Measurements from ENCODE around the gene SH2D6.

The SH2D6 gene

GRCh38 chr2:85376291-85377065 lies 42.0 kb upstream of the SH2D6 start:
- TF ChIP-seq REST (IDR thresholded peaks at IDR 0.05; ENCODE audit: insufficient read depth in 1 of 2, low read depth in 2 of 2, low read length in 2 of 2) = no peak
- TF ChIP-seq SIN3A (IDR thresholded peaks at IDR 0.05; ENCODE audit: borderline replicate concordance, insufficient read depth, low read length) = no peak
- TF ChIP-seq TAF1 (IDR thresholded peaks at IDR 0.05; ENCODE audit: borderline replicate concordance, insufficient read depth, low read length) = no peak
- TF ChIP-seq POLR2AphosphoS5 (IDR thresholded peaks at IDR 0.05; ENCODE audit: low read depth, low read length) = no peak
- TF ChIP-seq FOXP2 (optimal IDR thresholded peaks at IDR 0.05; ENCODE audit: borderline replicate concordance, extremely low read depth, extremely low read length, insufficient read depth) = no peak

- no peak for TF ChIP-seq SIN3A (IDR thresholded peaks at IDR 0.05; ENCODE audit: borderline replicate concordance, insufficient read depth, low read length)
- no peak for TF ChIP-seq POLR2AphosphoS5 (IDR thresholded peaks at IDR 0.05; ENCODE audit: low read depth, low read length)
- TF ChIP-seq FOXP2 (optimal IDR thresholded peaks at IDR 0.05; ENCODE audit: borderline replicate concordance, extremely low read depth, extremely low read length, insufficient read depth) = no peak
- TF ChIP-seq TAF1 (IDR thresholded peaks at IDR 0.05; ENCODE audit: borderline replicate concordance, insufficient read depth, low read length) = no peak
- no peak for TF ChIP-seq REST (IDR thresholded peaks at IDR 0.05; ENCODE audit: insufficient read depth in 1 of 2, low read depth in 2 of 2, low read length in 2 of 2)
Observed at GRCh38 chr2:85377083-85377482, 41.4 kb upstream of the SH2D6 start.

GRCh38 chr2:85378257-85378656 lies 40.3 kb upstream of the SH2D6 start:
- TF ChIP-seq POLR2AphosphoS5 (IDR thresholded peaks at IDR 0.05; ENCODE audit: low read depth, low read length) = no peak
- no peak for TF ChIP-seq TAF1 (IDR thresholded peaks at IDR 0.05; ENCODE audit: borderline replicate concordance, insufficient read depth, low read length)
- TF ChIP-seq REST (IDR thresholded peaks at IDR 0.05; ENCODE audit: insufficient read depth in 1 of 2, low read depth in 2 of 2, low read length in 2 of 2) = no peak
- TF ChIP-seq SIN3A (IDR thresholded peaks at IDR 0.05; ENCODE audit: borderline replicate concordance, insufficient read depth, low read length) = no peak
- TF ChIP-seq FOXP2 (optimal IDR thresholded peaks at IDR 0.05; ENCODE audit: borderline replicate concordance, extremely low read depth, extremely low read length, insufficient read depth) = no peak

DNA sequence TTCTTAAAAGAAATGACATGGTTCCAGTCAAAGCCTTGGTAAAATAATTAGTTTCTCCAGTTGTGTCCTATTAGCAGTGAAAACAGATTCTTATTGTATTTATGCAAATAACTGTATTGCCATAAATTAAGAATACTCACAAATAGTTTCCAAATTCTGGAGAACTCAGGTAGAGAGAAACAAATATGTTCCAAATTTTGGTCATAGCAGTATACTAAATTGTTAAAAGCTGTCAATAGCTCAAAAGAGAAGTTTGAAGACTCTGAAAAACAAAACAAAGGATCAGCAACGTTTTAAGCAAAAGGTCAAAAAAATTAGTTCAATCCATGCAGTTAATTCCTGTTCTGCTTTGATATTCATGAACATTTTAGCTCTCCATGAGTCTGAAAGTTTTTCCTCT lies 38.5 kb upstream of the SH2D6 start:
- TF ChIP-seq TAF1 (IDR thresholded peaks at IDR 0.05; ENCODE audit: borderline replicate concordance, insufficient read depth, low read length) (no peak), SIN3A (IDR thresholded peaks at IDR 0.05; ENCODE audit: borderline replicate concordance, insufficient read depth, low read length) (no peak), REST (IDR thresholded peaks at IDR 0.05; ENCODE audit: insufficient read depth in 1 of 2, low read depth in 2 of 2, low read length in 2 of 2) (no peak)

Measured in PFSK-1 (cell line).